Measurements from ENCODE around the gene NTF4. TPM values are rescaled to one million over a fixed set of nuclear protein-coding genes. Genes with fewer than 3 reads are reported as not detected.
"Not testable (repeated sequence)": the region's sequence is repeated elsewhere in the genome, so short reads cannot be mapped to it uniquely, and the experiment has no call there.

The NTF4 gene
- total RNA-seq, 2 donors from 2014 or later, result not detected

- no peak for DNase-seq (ENCODE audit: low spot score)
- H3K4me3 ChIP-seq, result no peak overlapping the region
- no peaks in the 10 kb centered on the region for H3K36me3 ChIP-seq
- peaks cover 3 to 18% of the 10 kb centered on the region in 2 donors for H3K4me1 ChIP-seq (ENCODE audit: control insufficient read depth in 1 of 2, low read depth in 2 of 2)
- TF ChIP-seq CTCF (IDR thresholded peaks at IDR 0.05), result no peak
- no peaks in the 10 kb centered on the region for H3K9me3 ChIP-seq
- no peaks in the 10 kb centered on the region for H3K27me3 ChIP-seq (replicated peaks; ENCODE audit: insufficient read depth)
- H3K27ac ChIP-seq, result no peak overlapping the region
- no peak for ATAC-seq (ENCODE audit: insufficient number of reproducible peaks, low FRiP score, low read depth)
These were observed 6.1 kb downstream of the NTF4 start for GRCh38 chr19:49058562-49058961.

- Histone ChIP-seq H3K4me3 (peak within 1 kb of the TSS; percentile 89), H3K27ac (no peak within 1 kb of the TSS), H3K36me3 (no peaks in the 10 kb centered on the region), H3K9me3 (no peaks in the 10 kb centered on the region), H3K27me3 (replicated peaks; ENCODE audit: insufficient read depth) (no peaks in the 10 kb centered on the region), H3K4me1 (ENCODE audit: control insufficient read depth in 1 of 2, low read depth in 2 of 2) (peaks cover 3 to 18% of the 10 kb centered on the region in 2 donors)
- DNase-seq (ENCODE audit: low spot score) (peak; percentile 22), ATAC-seq (ENCODE audit: insufficient number of reproducible peaks, low FRiP score, low read depth) (no peak)
- TF ChIP-seq CTCF (IDR thresholded peaks at IDR 0.05), result no peak
These were observed 6.9 kb downstream of the NTF4 start, which contains the start of gene CGB7 for GRCh38 chr19:49057636-49058234. TSS of gene CGB7 (minus strand) at chr19:49057749. CDS start at chr19:49055375, 2,374 bp downstream.

- not testable (repeated sequence) for ATAC-seq (ENCODE audit: insufficient number of reproducible peaks, low FRiP score, low read depth); H3K9me3 ChIP-seq; DNase-seq (ENCODE audit: low spot score); H3K27me3 ChIP-seq (replicated peaks; ENCODE audit: insufficient read depth); H3K36me3 ChIP-seq; H3K27ac ChIP-seq
- H3K4me1 ChIP-seq (ENCODE audit: control insufficient read depth in 1 of 2, low read depth in 2 of 2), result peaks cover 3 to 18% of the 10 kb centered on the region in 2 donors
- peak overlapping the region; percentile 89 for H3K4me3 ChIP-seq
These were observed 7.6 kb downstream of the NTF4 start for GRCh38 chr19:49056902-49057596.

- Histone ChIP-seq H3K27ac (no peak overlapping the region), H3K27me3 (replicated peaks; ENCODE audit: insufficient read depth) (no peaks in the 10 kb centered on the region)
These were observed 8.3 kb downstream of the NTF4 start for GRCh38 chr19:49056101-49056901.

GRCh38 chr19:49050376-49051033 lies 14.1 kb downstream of the NTF4 start:
- H3K27ac ChIP-seq; H3K4me1 ChIP-seq (ENCODE audit: control insufficient read depth in 1 of 2, low read depth in 2 of 2); ATAC-seq (ENCODE audit: insufficient number of reproducible peaks, low FRiP score, low read depth); H3K9me3 ChIP-seq; H3K27me3 ChIP-seq (replicated peaks; ENCODE audit: insufficient read depth); H3K36me3 ChIP-seq; H3K4me3 ChIP-seq; DNase-seq (ENCODE audit: low spot score): not testable (repeated sequence)

More at GRCh38 chr19:49056101-49056901, 8.3 kb downstream of the NTF4 start:
- DNase-seq (ENCODE audit: low spot score) (no peak), ATAC-seq (ENCODE audit: insufficient number of reproducible peaks, low FRiP score, low read depth) (no peak)
- H3K9me3 ChIP-seq, result no peaks in the 10 kb centered on the region
- H3K4me3 ChIP-seq, result peak overlapping the region; percentile 89
- peak; percentile 28 for TF ChIP-seq CTCF (IDR thresholded peaks at IDR 0.05)
- no peaks in the 10 kb centered on the region for H3K36me3 ChIP-seq
- peaks cover 3 to 18% of the 10 kb centered on the region in 2 donors for H3K4me1 ChIP-seq (ENCODE audit: control insufficient read depth in 1 of 2, low read depth in 2 of 2)

GRCh38 chr19:49049834-49050233 lies 14.8 kb downstream of the NTF4 start:
- not testable (repeated sequence) for DNase-seq (ENCODE audit: low spot score); ATAC-seq (ENCODE audit: insufficient number of reproducible peaks, low FRiP score, low read depth); H3K27ac ChIP-seq; H3K4me1 ChIP-seq (ENCODE audit: control insufficient read depth in 1 of 2, low read depth in 2 of 2); H3K36me3 ChIP-seq; H3K27me3 ChIP-seq (replicated peaks; ENCODE audit: insufficient read depth); H3K4me3 ChIP-seq; H3K9me3 ChIP-seq

GRCh38 chr19:49049011-49049410 lies 15.6 kb downstream of the NTF4 start, which contains the start of gene CGB8:
TSS of gene CGB8 (minus strand) at chr19:49049111. CDS start at chr19:49048739, 372 bp downstream.
- not testable (repeated sequence) for ATAC-seq (ENCODE audit: insufficient number of reproducible peaks, low FRiP score, low read depth); H3K4me1 ChIP-seq (ENCODE audit: control insufficient read depth in 1 of 2, low read depth in 2 of 2); H3K9me3 ChIP-seq; DNase-seq (ENCODE audit: low spot score); H3K4me3 ChIP-seq; H3K36me3 ChIP-seq; H3K27me3 ChIP-seq (replicated peaks; ENCODE audit: insufficient read depth); H3K27ac ChIP-seq

GRCh38 chr19:49043548-49043947 lies 21.1 kb downstream of the NTF4 start, which contains the start of gene CGB5:
TSS of gene CGB5 (plus strand) at chr19:49043848. CDS start at chr19:49044210, 362 bp downstream.
- H3K9me3 ChIP-seq; H3K27ac ChIP-seq; H3K4me1 ChIP-seq (ENCODE audit: control insufficient read depth in 1 of 2, low read depth in 2 of 2); ATAC-seq (ENCODE audit: insufficient number of reproducible peaks, low FRiP score, low read depth); DNase-seq (ENCODE audit: low spot score); H3K27me3 ChIP-seq (replicated peaks; ENCODE audit: insufficient read depth); H3K4me3 ChIP-seq; H3K36me3 ChIP-seq: not testable (repeated sequence)

- ATAC-seq (ENCODE audit: insufficient number of reproducible peaks, low FRiP score, low read depth); H3K36me3 ChIP-seq; H3K27ac ChIP-seq; H3K27me3 ChIP-seq (replicated peaks; ENCODE audit: insufficient read depth); H3K9me3 ChIP-seq; H3K4me1 ChIP-seq (ENCODE audit: control insufficient read depth in 1 of 2, low read depth in 2 of 2); H3K4me3 ChIP-seq; DNase-seq (ENCODE audit: low spot score): not testable (repeated sequence)
These were observed 22.0 kb downstream of the NTF4 start for GRCh38 chr19:49042666-49043065.

Data from thoracic aorta (tissue), 2 donors.